GM12874 (cell line): ENCODE data around the gene RBFOX2.

Experiments
- CTCF ChIP-seq: IDR thresholded peaks from 2 replicates; pipeline ENCODE4 v1.5.1; 2011; ENCODE audit warnings: low read depth, mild to moderate bottlenecking, control low read depth, low read length, moderate library complexity; ENCODE audit not compliant: insufficient read depth

Gene RBFOX2

GRCh38 chr22:35812600-35812999 is 216.0 kb downstream of the RBFOX2 start:
- TF ChIP-seq CTCF: no peak

- TF ChIP-seq CTCF: no peak
These were observed 217.0 kb downstream of the RBFOX2 start for GRCh38 chr22:35811670-35812069.

GRCh38 chr22:35809816-35810215 is 218.8 kb downstream of the RBFOX2 start:
- TF ChIP-seq CTCF: no peak

- TF ChIP-seq CTCF: no peak
These were observed 220.2 kb downstream of the RBFOX2 start for GRCh38 chr22:35808377-35808776.

- no peak for TF ChIP-seq CTCF
These were observed 223.2 kb downstream of the RBFOX2 start for GRCh38 chr22:35805466-35805865.

- no peak for TF ChIP-seq CTCF
These were observed 224.2 kb downstream of the RBFOX2 start for GRCh38 chr22:35804421-35804820.

- no peak for TF ChIP-seq CTCF
These were observed 225.7 kb downstream of the RBFOX2 start for GRCh38 chr22:35802885-35803284.

- no peak for TF ChIP-seq CTCF
These were observed 229.5 kb downstream of the RBFOX2 start for GRCh38 chr22:35799150-35799549.
